NCI-H1105 treated with DMSO at 0.1 percent for 48 hours (cell line): Measurements from ENCODE around the gene EMID1.
A peak's percentile ranks its signal among the peaks of the same experiment; 100 is the strongest.

Experiments
- DNase-seq: peaks from one replicate; lab custom pipeline; 2025; lab: John Stamatoyannopoulos, UW

The EMID1 gene

GRCh38 chr22:29205594-29206371, at the start of gene EMID1:
EMID1 (plus strand) TSS chr22:29205896; CDS start chr22:29206039, 143 bp downstream.
- DNase-seq, result peak; percentile 15

GRCh38 chr22:29155966-29156365, 49.7 kb upstream of the EMID1 start:
- DNase-seq, result no peak

- no peak for DNase-seq
Measured at GRCh38 chr22:29156507-29156906, 49.2 kb upstream of the EMID1 start.

GRCh38 chr22:29157759-29158535, 47.7 kb upstream of the EMID1 start:
- DNase-seq, result no peak

- DNase-seq, result no peak
Measured at GRCh38 chr22:29158546-29158945, 47.1 kb upstream of the EMID1 start.

GRCh38 chr22:29163808-29164207, 41.9 kb upstream of the EMID1 start:
- DNase-seq, result no peak

- no peak for DNase-seq
Measured at GRCh38 chr22:29165321-29166060, 40.2 kb upstream of the EMID1 start.

GRCh38 chr22:29166180-29166579, 39.5 kb upstream of the EMID1 start:
- DNase-seq, result no peak

GRCh38 chr22:29167032-29167911, 38.4 kb upstream of the EMID1 start:
- DNase-seq, result no peak

- DNase-seq, result no peak
Measured at GRCh38 chr22:29171721-29172120, 34.0 kb upstream of the EMID1 start.

GRCh38 chr22:29172216-29172615, 33.5 kb upstream of the EMID1 start:
- no peak for DNase-seq

GRCh38 chr22:29175312-29175835, 30.3 kb upstream of the EMID1 start:
- DNase-seq, result no peak

- no peak for DNase-seq
Measured at GRCh38 chr22:29183971-29184848, 21.5 kb upstream of the EMID1 start.

- no peak for DNase-seq
Measured at GRCh38 chr22:29184849-29185490, 20.7 kb upstream of the EMID1 start.

- no peak for DNase-seq
Measured at GRCh38 chr22:29186302-29186701, 19.4 kb upstream of the EMID1 start.

- DNase-seq, result no peak
Measured at GRCh38 chr22:29187831-29188230, 17.9 kb upstream of the EMID1 start.

GRCh38 chr22:29190051-29190450, 15.6 kb upstream of the EMID1 start:
- DNase-seq, result no peak

GRCh38 chr22:29190918-29191317, 14.8 kb upstream of the EMID1 start:
- DNase-seq, result no peak

GRCh38 chr22:29193021-29193420, 12.7 kb upstream of the EMID1 start:
- no peak for DNase-seq

GRCh38 chr22:29194184-29194583, 11.5 kb upstream of the EMID1 start:
- DNase-seq, result no peak
